GM18951 (cell line): ENCODE results near the gene ZNF732.

Experiments used
- POLR2A ChIP-seq: IDR thresholded peaks from 4 replicates; pipeline ENCODE4 v1.6.1; 2011; ENCODE audit warnings: mild to moderate bottlenecking; ENCODE audit not compliant: insufficient read length, insufficient read depth; ENCODE audit errors: extremely low read depth
- in situ Hi-C: fragments of 300-500 bp; cut with MboI; formaldehyde crosslinking; loops from one replicate; pipeline ENCODE4 v1.12.0; 2022; ENCODE audit warnings: low sequenced_read_pairs, mixed read lengths, inconsistent platforms; ENCODE audit not compliant: unreplicated experiment

ZNF732 gene

GRCh38 chr4:234178-234577 is 71.1 kb downstream of the ZNF732 start:
- in situ Hi-C loops: no loop called here
- no peak for TF ChIP-seq POLR2A

- no peak for TF ChIP-seq POLR2A
- in situ Hi-C loops: no loop called here
Observed at GRCh38 chr4:223913-224497, 81.3 kb downstream of the ZNF732 start.
